ENCODE measurements around the gene KLRF2. TPM values are rescaled to one million over a fixed set of nuclear protein-coding genes. Genes with fewer than 3 reads are reported as not detected.

KLRF2 gene
- total RNA-seq, 1 experiment from 2014 or later: not detected

GRCh38 chr12:9911708-9912107 is 30.4 kb downstream of the KLRF2 start:
- no peak overlapping the region for H3K4me3 Mint-ChIP-seq
- H3K4ac ChIP-seq (ENCODE audit: low read depth, low read length): no peak overlapping the region
- H2BK5ac ChIP-seq (ENCODE audit: insufficient read length, low read length): no peak overlapping the region
- peaks cover 13% of the 10 kb centered on the region for H3K9me3 ChIP-seq (ENCODE audit: control insufficient read depth, low read depth, low read length)
- no peak overlapping the region for H2BK120ac ChIP-seq (ENCODE audit: low read depth, low read length, poor library complexity, severe bottlenecking)
- no peak for DNase-seq
- H3K79me2 ChIP-seq (ENCODE audit: insufficient read depth, low read length): no peaks in the 10 kb centered on the region
- H4K5ac ChIP-seq (ENCODE audit: insufficient read length, low read depth, low read length): no peak overlapping the region
- no peaks in the 10 kb centered on the region for H3K4me1 ChIP-seq (ENCODE audit: insufficient read depth, low read length)
- H3K27ac Mint-ChIP-seq: peak overlapping the region in 1 of 3 experiments; percentile 70; a peak in 1 of 7 replicates
- H3K79me1 ChIP-seq (ENCODE audit: insufficient read depth, low read depth, low read length, poor library complexity, severe bottlenecking): no peaks in the 10 kb centered on the region
- H3K4me1 Mint-ChIP-seq: no peaks in the 10 kb centered on the region
- no peaks in the 10 kb centered on the region for H3K27me3 ChIP-seq (ENCODE audit: insufficient read depth, low read length)
- H3K9me3 Mint-ChIP-seq: peaks cover 33 to 43% of the 10 kb centered on the region in 2 experiments
- no peak overlapping the region for H3K56ac ChIP-seq (ENCODE audit: insufficient read length, low read depth, low read length)
- H2BK15ac ChIP-seq (ENCODE audit: low read depth, low read length): no peak overlapping the region
- no peak overlapping the region for H4K8ac ChIP-seq (replicated peaks; ENCODE audit: insufficient read length, low read depth, low read length)
- no peak overlapping the region for H2BK12ac ChIP-seq (ENCODE audit: insufficient read length, low read depth, low read length)
- no peaks in the 10 kb centered on the region for H4K20me1 ChIP-seq (ENCODE audit: control insufficient read depth, insufficient read depth, insufficient read length)
- 0 out of 2 replicates have a peak, but pooled peaks cover 2% of the 10 kb centered on the region for H3K27me3 Mint-ChIP-seq (ENCODE audit: low read depth)
- H2AK5ac ChIP-seq (ENCODE audit: insufficient read length, low read length): no peak overlapping the region
- H3K36me3 Mint-ChIP-seq (ENCODE audit: insufficient read depth in 1 of 3, low read depth in 3 of 3): peaks cover 20 to 39% (median 38%) of the 10 kb centered on the region in 3 experiments
- H3K4me2 ChIP-seq (ENCODE audit: insufficient read depth, insufficient read length, low read length): no peak overlapping the region
- no peak overlapping the region for H3K9ac ChIP-seq (ENCODE audit: extremely low read depth, insufficient read length, low read length)
- no peaks in the 10 kb centered on the region for H3K23me2 ChIP-seq (ENCODE audit: insufficient read length, low read depth, low read length, poor library complexity, severe bottlenecking)
- H3K18ac ChIP-seq (ENCODE audit: insufficient read length, low read depth, low read length): no peak overlapping the region
- H3T11ph ChIP-seq (ENCODE audit: low read length): no peak overlapping the region
- H3K23ac ChIP-seq (ENCODE audit: insufficient read length, low read depth, low read length): no peak overlapping the region
- H4K91ac ChIP-seq (ENCODE audit: insufficient read length, low read depth, low read length): no peak overlapping the region
- no peak overlapping the region for H2AFZ ChIP-seq (ENCODE audit: low read length)
- no peak overlapping the region for H2BK20ac ChIP-seq (ENCODE audit: low read depth, low read length, poor library complexity, severe bottlenecking)
- H3K14ac ChIP-seq (ENCODE audit: insufficient read depth, low read length): no peak overlapping the region
- no peak overlapping the region for H3K27ac ChIP-seq (ENCODE audit: insufficient read length, low read depth, low read length)
- TF ChIP-seq, protein P1, sequence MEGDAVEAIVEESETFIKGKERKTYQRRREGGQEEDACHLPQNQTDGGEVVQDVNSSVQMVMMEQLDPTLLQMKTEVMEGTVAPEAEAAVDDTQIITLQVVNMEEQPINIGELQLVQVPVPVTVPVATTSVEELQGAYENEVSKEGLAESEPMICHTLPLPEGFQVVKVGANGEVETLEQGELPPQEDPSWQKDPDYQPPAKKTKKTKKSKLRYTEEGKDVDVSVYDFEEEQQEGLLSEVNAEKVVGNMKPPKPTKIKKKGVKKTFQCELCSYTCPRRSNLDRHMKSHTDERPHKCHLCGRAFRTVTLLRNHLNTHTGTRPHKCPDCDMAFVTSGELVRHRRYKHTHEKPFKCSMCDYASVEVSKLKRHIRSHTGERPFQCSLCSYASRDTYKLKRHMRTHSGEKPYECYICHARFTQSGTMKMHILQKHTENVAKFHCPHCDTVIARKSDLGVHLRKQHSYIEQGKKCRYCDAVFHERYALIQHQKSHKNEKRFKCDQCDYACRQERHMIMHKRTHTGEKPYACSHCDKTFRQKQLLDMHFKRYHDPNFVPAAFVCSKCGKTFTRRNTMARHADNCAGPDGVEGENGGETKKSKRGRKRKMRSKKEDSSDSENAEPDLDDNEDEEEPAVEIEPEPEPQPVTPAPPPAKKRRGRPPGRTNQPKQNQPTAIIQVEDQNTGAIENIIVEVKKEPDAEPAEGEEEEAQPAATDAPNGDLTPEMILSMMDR (conservative IDR thresholded peaks at IDR 0.05): no peak

All from H9 (cell line).